Upper lobe of left lung (tissue), 4 donors: ENCODE measurements around the gene MBD3L4.

Source experiments
- POLR2A ChIP-seq, 4 donors: fragments of 450-650 bp; IDR thresholded peaks; one replicate each; pipeline ENCODE4 v1.5.1; 2016 to 2017; ENCODE audit warnings: antibody characterized with exemption in 4 of 4, mild to moderate bottlenecking in 2 of 4
- POLR2AphosphoS5 ChIP-seq, 2 donors: sonication (generic); formaldehyde crosslinking; IDR thresholded peaks; one replicate each; pipeline ENCODE4 v1.5.1; 2017; ENCODE audit warnings: antibody characterized with exemption in 2 of 2
- TF ChIP-seq, protein P1 (sequence below), 6 experiments: fragments of 450-650 bp in 4 of 6; fragments of 200-600 bp in 2 of 6; sonication (generic) in 2 of 6; IDR thresholded peaks; one replicate each; pipeline ENCODE4 v1.5.1; 2016 to 2019; ENCODE audit warnings: antibody characterized with exemption in 6 of 6

DNA sequence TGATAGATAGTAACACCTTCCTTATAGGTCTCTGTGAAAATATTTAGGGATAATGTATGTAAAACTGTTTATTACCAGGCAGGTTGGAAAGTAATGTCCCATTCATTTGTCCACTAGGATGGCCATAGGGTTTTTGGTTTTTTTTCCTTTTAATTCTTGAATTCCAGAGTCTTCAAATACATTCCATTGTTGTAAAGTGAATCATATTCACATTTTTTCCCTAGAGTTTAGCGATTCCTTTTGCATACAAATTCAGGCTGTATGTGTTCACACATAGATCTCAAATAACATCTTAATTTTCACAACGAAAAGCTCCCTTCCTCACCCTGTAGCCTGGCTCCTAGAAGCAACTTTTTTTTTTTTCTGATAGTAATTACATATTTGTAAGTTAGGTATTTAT lies 27.7 kb upstream of the MBD3L4 start:
- TF ChIP-seq, protein P1, sequence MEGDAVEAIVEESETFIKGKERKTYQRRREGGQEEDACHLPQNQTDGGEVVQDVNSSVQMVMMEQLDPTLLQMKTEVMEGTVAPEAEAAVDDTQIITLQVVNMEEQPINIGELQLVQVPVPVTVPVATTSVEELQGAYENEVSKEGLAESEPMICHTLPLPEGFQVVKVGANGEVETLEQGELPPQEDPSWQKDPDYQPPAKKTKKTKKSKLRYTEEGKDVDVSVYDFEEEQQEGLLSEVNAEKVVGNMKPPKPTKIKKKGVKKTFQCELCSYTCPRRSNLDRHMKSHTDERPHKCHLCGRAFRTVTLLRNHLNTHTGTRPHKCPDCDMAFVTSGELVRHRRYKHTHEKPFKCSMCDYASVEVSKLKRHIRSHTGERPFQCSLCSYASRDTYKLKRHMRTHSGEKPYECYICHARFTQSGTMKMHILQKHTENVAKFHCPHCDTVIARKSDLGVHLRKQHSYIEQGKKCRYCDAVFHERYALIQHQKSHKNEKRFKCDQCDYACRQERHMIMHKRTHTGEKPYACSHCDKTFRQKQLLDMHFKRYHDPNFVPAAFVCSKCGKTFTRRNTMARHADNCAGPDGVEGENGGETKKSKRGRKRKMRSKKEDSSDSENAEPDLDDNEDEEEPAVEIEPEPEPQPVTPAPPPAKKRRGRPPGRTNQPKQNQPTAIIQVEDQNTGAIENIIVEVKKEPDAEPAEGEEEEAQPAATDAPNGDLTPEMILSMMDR (IDR thresholded peaks at IDR 0.05) = no peak
- TF ChIP-seq POLR2A (IDR thresholded peaks at IDR 0.05) (no peak), POLR2AphosphoS5 (IDR thresholded peaks at IDR 0.05) (no peak)
